GM12864 (cell line): ENCODE results near the gene ADAMTS10.

ENCODE experiments used
- DNase-seq: peaks from one replicate; pipeline ENCODE4 v3.0.0-alpha.2; 2011; ENCODE audit warnings: low read depth
- H3K4me3 ChIP-seq: 2 replicates; pipeline ENCODE4 v1.5.1; 2011; ENCODE audit warnings: mild to moderate bottlenecking, low read depth, low read length, control low read depth
- CTCF ChIP-seq: IDR thresholded peaks from 2 replicates; pipeline ENCODE4 v1.5.1; 2011; ENCODE audit warnings: low read depth, mild to moderate bottlenecking, moderate library complexity, low read length, control low read depth, inconsistent platforms; ENCODE audit errors: missing control alignments

The ADAMTS10 gene

GRCh38 chr19:8610041-8610935, at the start of gene ADAMTS10:
TSS of gene ADAMTS10 (minus strand) at chr19:8610715. CDS start at chr19:8605710, 5,005 bp downstream.
- TF ChIP-seq CTCF = no peak
- no peak within 1 kb of the TSS for H3K4me3 ChIP-seq
- no peak for DNase-seq

- DNase-seq = no peak
- no peak for TF ChIP-seq CTCF
- no peak overlapping the region for H3K4me3 ChIP-seq
Measured at GRCh38 chr19:8659905-8660304, 49.4 kb upstream of the ADAMTS10 start.

- TF ChIP-seq CTCF = no peak
- H3K4me3 ChIP-seq = no peak overlapping the region
- no peak for DNase-seq
Measured at GRCh38 chr19:8657869-8658268, 47.4 kb upstream of the ADAMTS10 start.

GRCh38 chr19:8655340-8655709, 44.8 kb upstream of the ADAMTS10 start:
- H3K4me3 ChIP-seq = no peak overlapping the region
- no peak for DNase-seq

GRCh38 chr19:8654591-8655339, 44.2 kb upstream of the ADAMTS10 start:
- no peak for DNase-seq
- peak; percentile 94 for TF ChIP-seq CTCF
- H3K4me3 ChIP-seq = no peak overlapping the region

More at GRCh38 chr19:8655340-8655709, 44.8 kb upstream of the ADAMTS10 start:
- no peak for TF ChIP-seq CTCF

GRCh38 chr19:8648240-8648639, 37.7 kb upstream of the ADAMTS10 start:
- no peak for TF ChIP-seq CTCF
- no peak overlapping the region for H3K4me3 ChIP-seq
- DNase-seq = no peak
